ENCODE results near the gene LILRA6. TPM values are rescaled to one million over a fixed set of nuclear protein-coding genes. Genes with fewer than 3 reads are reported as not detected.
A peak's percentile ranks its signal among the peaks of the same experiment; 100 is the strongest.

Gene LILRA6
- total and polyA plus RNA-seq, 10 of the 15 experiments (the other 5 are each of a cell fraction or from before 2014, with no cell fraction given) = 0.04 to 1.7 (median 0.09) TPM; not detected in 2

- no peak for TF ChIP-seq ZBTB40 (IDR thresholded peaks at IDR 0.05; ENCODE audit: borderline replicate concordance)
- peak; percentile 37; the same call in 1 of the 2 replicates for TF ChIP-seq MXI1 (IDR thresholded peaks at IDR 0.05; ENCODE audit: low read depth, low read length)
- peak; percentile 39 for TF ChIP-seq KLF5 (IDR thresholded peaks at IDR 0.05; ENCODE audit: partially characterized antibody)
- 0 out of 2 replicates have a peak, but pooled peaks have one; percentile 4 for TF ChIP-seq CREM (IDR thresholded peaks at IDR 0.05; ENCODE audit: low read depth)
- TF ChIP-seq ZBTB33 (IDR thresholded peaks at IDR 0.05) = no peak; the same call in 1 of the 2 replicates
- TF ChIP-seq ZBTB4 (CRISPR knock-in tag; IDR thresholded peaks at IDR 0.05) = no peak
- TF ChIP-seq CBX3 (IDR thresholded peaks at IDR 0.05; ENCODE audit: borderline replicate concordance, low read depth) = no peak
- no peak for TF ChIP-seq ZNF592 (IDR thresholded peaks at IDR 0.05)
- no peak for TF ChIP-seq NFIC (IDR thresholded peaks at IDR 0.05; ENCODE audit: low read depth, low read length)
- TF ChIP-seq SMAD5 (IDR thresholded peaks at IDR 0.05; ENCODE audit: low read depth) = no peak
- no peak for TF ChIP-seq JUND (IDR thresholded peaks at IDR 0.05; ENCODE audit: low read depth, low read length)
- peak; percentile 85 for TF ChIP-seq IKZF1 (conservative IDR thresholded peaks at IDR 0.05)
- TF ChIP-seq CREB1 (IDR thresholded peaks at IDR 0.05; ENCODE audit: low read depth) = no peak
- peak; percentile 81 for TF ChIP-seq DPF2 (IDR thresholded peaks at IDR 0.05)
- TF ChIP-seq FOS (IDR thresholded peaks at IDR 0.05; ENCODE audit: borderline replicate concordance, extremely low read depth, insufficient read length) = no peak
- TF ChIP-seq TCF3 (IDR thresholded peaks at IDR 0.05; ENCODE audit: borderline replicate concordance, insufficient read depth, low read depth, low read length) = 0 out of 2 replicates have a peak, but pooled peaks have one; percentile 8
- TF ChIP-seq SMARCA5 (IDR thresholded peaks at IDR 0.05) = peak; percentile 93
Observed at GRCh38 chr19:54189145-54189734, 53.4 kb downstream of the LILRA6 start, which contains the start of gene MBOAT7 (continued).
